ENCODE measurements around the gene JOSD1. TPM values are rescaled to one million over a fixed set of nuclear protein-coding genes. Genes with fewer than 3 reads are reported as not detected.
"Not testable (repeated sequence)": the region's sequence is repeated elsewhere in the genome, so short reads cannot be mapped to it uniquely, and the experiment has no call there.

JOSD1 gene
- total and polyA plus RNA-seq, 2 donors (not counting 3 experiments of a cell fraction or from before 2014, with no cell fraction given) = 61.7 to 73.1 TPM

DNA sequence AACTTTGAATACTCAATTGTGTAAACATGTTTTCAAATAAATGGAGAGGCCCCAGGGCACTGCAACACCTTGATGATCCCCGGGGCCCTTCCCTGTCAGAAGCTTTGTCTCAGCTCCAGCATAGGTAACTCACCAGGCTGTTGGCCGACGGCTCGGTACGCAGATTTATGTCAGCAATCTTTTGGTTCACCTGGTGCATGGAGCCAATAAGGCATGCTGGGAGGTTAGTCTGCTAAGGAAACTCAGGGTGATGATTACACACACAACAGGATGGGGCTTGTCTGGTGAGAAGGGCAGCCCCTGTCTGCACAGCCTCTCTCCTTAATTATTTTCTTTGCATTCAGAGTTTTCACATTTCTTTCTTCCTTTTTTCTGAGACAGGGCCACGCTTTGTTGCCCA, 55.3 kb downstream of the JOSD1 start:
- Histone ChIP-seq H3K79me2 (ENCODE audit: control insufficient read depth, insufficient read depth, low read length) (no peaks in the 10 kb centered on the region), H3K4me3 (replicated peaks in 1 of 3; ENCODE audit: insufficient read depth in 1 of 3, low read depth in 1 of 3, low read length in 3 of 3) (no peak overlapping the region), H3K9ac (replicated peaks; ENCODE audit: extremely low read depth, insufficient read depth, low read length) (no peak overlapping the region), H3K27ac (ENCODE audit: insufficient read depth, low read depth, low read length) (no peak overlapping the region), H3K4me2 (ENCODE audit: insufficient read depth, low read length) (no peak overlapping the region), H2AFZ (ENCODE audit: low read depth, low read length) (no peak overlapping the region), H3K9me1 (replicated peaks; ENCODE audit: control insufficient read depth, extremely low read depth, insufficient read depth, low read length) (no peaks in the 10 kb centered on the region), H3K36me3 (ENCODE audit: control insufficient read depth in 2 of 2, extremely low read depth in 1 of 2, insufficient read depth in 2 of 2, low read length in 2 of 2) (no peaks in the 10 kb centered on the region), H3K4me1 (ENCODE audit: control insufficient read depth, extremely low read depth, insufficient read depth, low read length) (no peaks in the 10 kb centered on the region), H3K9me3 (replicated peaks; ENCODE audit: control insufficient read depth, insufficient read depth, low read length) (no peaks in the 10 kb centered on the region), H4K20me1 (replicated peaks; ENCODE audit: control insufficient read depth, extremely low read depth, insufficient read depth, low read length) (no peaks in the 10 kb centered on the region), H3K27me3 (ENCODE audit: control insufficient read depth in 2 of 2, insufficient read depth in 2 of 2, low read length in 2 of 2) (no peaks in the 10 kb centered on the region)
- TF ChIP-seq FOS (IDR thresholded peaks at IDR 0.05; ENCODE audit: borderline replicate concordance, insufficient read depth, low read length) (no peak), CTCF (IDR thresholded peaks at IDR 0.05; ENCODE audit: extremely low read depth in 1 of 2, insufficient read depth in 1 of 2, low read depth in 1 of 2, low read length in 2 of 2) (no peak), POLR2AphosphoS5 (IDR thresholded peaks at IDR 0.05; ENCODE audit: insufficient read depth, low read depth, low read length) (no peak), GATA2 (IDR thresholded peaks at IDR 0.05; ENCODE audit: insufficient read depth, insufficient read length, low read depth, low read length) (no peak), MYC (IDR thresholded peaks at IDR 0.05; ENCODE audit: low read depth, low read length) (no peak)
- CTCF ChIA-PET = no interaction called here
- DNase-seq (ENCODE audit: low read depth, low spot score) (no peak), FAIRE-seq (no peak)
- intact Hi-C loops (cut with micrococcal nuclease) (no loop called here), dilution Hi-C loops (cut with MboI; ENCODE audit: extremely low pct_ligation_motif_present, low sequenced_read_pairs) (no loop called here)
- POLR2A ChIA-PET = no interaction called here
- no TSS peak for BruUV-seq (replicated peaks)

DNA sequence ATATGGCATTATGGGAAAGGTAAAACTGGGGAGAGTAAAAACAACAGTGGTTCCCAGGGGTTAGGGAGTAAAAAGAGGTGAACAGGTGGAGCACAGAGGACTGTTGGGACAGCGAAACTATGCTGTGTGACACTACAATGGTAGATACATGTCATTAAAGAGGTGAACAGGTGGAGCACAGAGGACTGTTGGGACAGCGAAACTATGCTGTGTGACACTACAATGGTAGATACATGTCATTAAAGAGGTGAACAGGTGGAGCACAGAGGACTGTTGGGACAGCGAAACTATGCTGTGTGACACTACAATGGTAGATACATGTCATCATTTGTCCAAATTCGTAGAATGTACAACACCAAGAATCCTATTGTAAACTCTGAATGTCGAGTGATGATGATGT, 56.5 kb downstream of the JOSD1 start:
- CTCF ChIA-PET; DNase-seq (ENCODE audit: low read depth, low spot score); POLR2A ChIA-PET: not testable (repeated sequence)

More for the DNA sequence above, 56.5 kb downstream of the JOSD1 start:
- H3K79me2 ChIP-seq (ENCODE audit: control insufficient read depth, insufficient read depth, low read length); H3K9me3 ChIP-seq (replicated peaks; ENCODE audit: control insufficient read depth, insufficient read depth, low read length); H2AFZ ChIP-seq (ENCODE audit: low read depth, low read length); H3K27me3 ChIP-seq (ENCODE audit: control insufficient read depth in 2 of 2, insufficient read depth in 2 of 2, low read length in 2 of 2); dilution Hi-C loops (cut with MboI; ENCODE audit: extremely low pct_ligation_motif_present, low sequenced_read_pairs); FAIRE-seq; intact Hi-C loops (cut with micrococcal nuclease); H3K27ac ChIP-seq (ENCODE audit: insufficient read depth, low read depth, low read length); H3K36me3 ChIP-seq (ENCODE audit: control insufficient read depth in 2 of 2, extremely low read depth in 1 of 2, insufficient read depth in 2 of 2, low read length in 2 of 2); H3K4me2 ChIP-seq (ENCODE audit: insufficient read depth, low read length); H4K20me1 ChIP-seq (replicated peaks; ENCODE audit: control insufficient read depth, extremely low read depth, insufficient read depth, low read length); H3K4me1 ChIP-seq (ENCODE audit: control insufficient read depth, extremely low read depth, insufficient read depth, low read length); BruUV-seq (replicated peaks); H3K4me3 ChIP-seq (replicated peaks in 1 of 3; ENCODE audit: insufficient read depth in 1 of 3, low read depth in 1 of 3, low read length in 3 of 3); H3K9ac ChIP-seq (replicated peaks; ENCODE audit: extremely low read depth, insufficient read depth, low read length); H3K9me1 ChIP-seq (replicated peaks; ENCODE audit: control insufficient read depth, extremely low read depth, insufficient read depth, low read length): not testable (repeated sequence)
